GM12878 (cell line): ENCODE measurements around the gene MACROD2. TPM values are rescaled to one million over a fixed set of nuclear protein-coding genes. Genes with fewer than 3 reads are reported as not detected.

ENCODE experiments used
- ATAC-seq: fragments of 200-7000 bp; cut with Tn5 transposase; 3 replicates; pipeline ENCODE4 v1.9.1; 2020; ENCODE audit warnings: mild to moderate bottlenecking, moderate library complexity
- BruUV-seq: library from RNA; stranded (reverse); fragments of 400-500 nt; replicated peaks from 2 replicates; lab custom pipeline; 2021; lab: Mats Ljungman, UMichigan
- CTCF ChIA-PET: fragments of 300-600 bp; sonication (Branson Sonifier 250); formaldehyde crosslinking; extraction: SDS; loops from one replicate; lab custom pipeline; 2021; ENCODE audit warnings: inconsistent platforms; lab: Yijun Ruan, JAX
- POLR2A ChIA-PET: fragments of 350-600 bp; formaldehyde crosslinking; extraction: SDS; loops from one replicate; lab custom pipeline; 2021; ENCODE audit warnings: inconsistent platforms; lab: Charles Lee
- RAD21 ChIA-PET: fragments of 300-600 bp; sonication (Branson Sonifier 250); formaldehyde crosslinking; loops from one replicate; lab custom pipeline; 2023; ENCODE audit warnings: antibody characterized with exemption; ENCODE audit not compliant: unreplicated experiment; lab: Charles Lee
- SMC1A ChIA-PET: fragments of 300-600 bp; sonication (Branson Sonifier 250); formaldehyde crosslinking; loops from one replicate; lab custom pipeline; 2023; ENCODE audit not compliant: unreplicated experiment, uncharacterized antibody; lab: Charles Lee
- DNase-seq: peaks from one replicate; pipeline ENCODE4 v3.0.0-alpha.2; 2011; ENCODE audit warnings: low read depth, low spot score
- FAIRE-seq: peaks from 3 replicates; lab custom pipeline; 2011; peaks lifted over from hg19 to GRCh38; lab: Jason Lieb, UNC
- H2AFZ ChIP-seq: 2 replicates; pipeline ENCODE4 v1.6.0; 2011; ENCODE audit warnings: low read depth, low read length, control low read depth; ENCODE audit not compliant: control insufficient read depth
- H3K27ac ChIP-seq: 2 replicates; pipeline ENCODE4 v1.5.1; 2011; ENCODE audit warnings: control low read depth; ENCODE audit not compliant: control insufficient read depth, insufficient read depth
- H3K27me3 ChIP-seq, 2 experiments: replicated peaks in 1 of 2; 2 replicates each; pipeline versions ENCODE4 v1.6.0 to v1.6.1; 2011; ENCODE audit warnings: low read length in 1 of 2; ENCODE audit not compliant: control insufficient read depth in 2 of 2, insufficient read depth in 2 of 2
- H3K36me3 ChIP-seq, 2 experiments: 2 replicates each; pipeline ENCODE4 v1.5.1; 2011; ENCODE audit warnings: low read length in 1 of 2; ENCODE audit not compliant: control insufficient read depth in 2 of 2, insufficient read depth in 2 of 2
- H3K4me1 ChIP-seq: 2 replicates; pipeline ENCODE4 v1.6.1; 2011; ENCODE audit warnings: mild to moderate bottlenecking, low read length, moderate library complexity, mixed read lengths; ENCODE audit not compliant: control insufficient read depth, insufficient read depth
- H3K4me2 ChIP-seq: 2 replicates; pipeline ENCODE4 v1.6.0; 2011; ENCODE audit warnings: control low read depth; ENCODE audit not compliant: control insufficient read depth, insufficient read depth
- H3K4me3 ChIP-seq: fragments of 200-600 bp; sonication (generic); 2 replicates; pipeline ENCODE4 v1.5.1; 2016
- H3K79me2 ChIP-seq: 2 replicates; pipeline ENCODE4 v1.6.0; 2011; ENCODE audit warnings: low read length; ENCODE audit not compliant: control insufficient read depth, insufficient read depth
- H3K9ac ChIP-seq: 2 replicates; pipeline ENCODE4 v1.8.0; 2011; ENCODE audit warnings: low read length, control low read depth, mixed read lengths; ENCODE audit not compliant: control insufficient read depth, insufficient read depth
- H3K9me3 ChIP-seq: replicated peaks from 3 replicates; pipeline ENCODE4 v1.5.1; 2011; ENCODE audit warnings: mild to moderate bottlenecking, low read length; ENCODE audit not compliant: control insufficient read depth, insufficient read depth
- H4K20me1 ChIP-seq: 2 replicates; pipeline ENCODE4 v1.6.0; 2011; ENCODE audit not compliant: control insufficient read depth, insufficient read depth
- ATF7 ChIP-seq: fragments of 450-650 bp; IDR thresholded peaks from 2 replicates; pipeline ENCODE4 v1.6.1; 2016; ENCODE audit warnings: low read depth, mild to moderate bottlenecking
- BHLHE40 ChIP-seq, 2 experiments: fragments of 450-650 bp in 1 of 2; IDR thresholded peaks; 2 replicates each; pipeline ENCODE4 v1.6.1; 2011 to 2017; ENCODE audit warnings: low read depth in 2 of 2, borderline replicate concordance in 1 of 2, improper control_type of control experiment in 1 of 2, low read length in 1 of 2, mild to moderate bottlenecking in 1 of 2
- IKZF2 ChIP-seq, 2 experiments: fragments of 450-650 bp; IDR thresholded peaks; 2 replicates each; pipeline ENCODE4 v1.6.1; 2017; ENCODE audit warnings: mild to moderate bottlenecking in 2 of 2, moderate library complexity in 2 of 2
- IRF4 ChIP-seq: IDR thresholded peaks from 2 replicates; pipeline ENCODE4 v1.6.1; 2011; ENCODE audit warnings: low read depth, low read length
- MYB ChIP-seq: fragments of 150-350 bp; IDR thresholded peaks from 2 replicates; pipeline ENCODE4 v1.6.1; 2014; ENCODE audit warnings: mild to moderate bottlenecking, low read depth, low read length, borderline replicate concordance
- NFXL1 ChIP-seq: fragments of 450-650 bp; IDR thresholded peaks from 2 replicates; pipeline ENCODE4 v1.6.1; 2017; ENCODE audit warnings: antibody characterized with exemption, mild to moderate bottlenecking, borderline replicate concordance
- RAD21 ChIP-seq: IDR thresholded peaks from 2 replicates; pipeline ENCODE4 v1.6.1; 2011; ENCODE audit warnings: mild to moderate bottlenecking, low read depth, low read length, moderate library complexity; ENCODE audit not compliant: insufficient read depth
- RCOR1 ChIP-seq: conservative IDR thresholded peaks from 2 replicates; pipeline ENCODE4 v1.6.1; 2012; ENCODE audit warnings: low read depth, low read length, improper control_type of control experiment
- RUNX3 ChIP-seq: IDR thresholded peaks from 2 replicates; pipeline ENCODE4 v1.6.1; 2012; ENCODE audit warnings: low read length, inconsistent platforms
- SUZ12 ChIP-seq: fragments of 200-600 bp; sonication (generic); IDR thresholded peaks from one replicate; pipeline ENCODE4 v1.6.1; 2018; ENCODE audit warnings: antibody characterized with exemption, mild to moderate bottlenecking; ENCODE audit not compliant: unreplicated experiment
- ZNF217 ChIP-seq: fragments of 450-650 bp; IDR thresholded peaks from 2 replicates; pipeline ENCODE4 v1.6.1; 2017; ENCODE audit warnings: antibody characterized with exemption, mild to moderate bottlenecking
- whole genome bisulfite sequencing: methylation state at CpG from one replicate; pipeline ENCODE4 v1.1.6; 2016; ENCODE audit warnings: low lambda C conversion rate; ENCODE audit not compliant: insufficient replicate concordance, insufficient coverage; ENCODE audit errors: missing lambda C conversion rate; 5-methylcytosine and 5-hydroxymethylcytosine counted together
- in situ Hi-C: fragments of 300-500 bp; cut with MboI; formaldehyde crosslinking; loops from 9 replicates; pipeline ENCODE4 v1.14.3; 2018; ENCODE audit warnings: mixed read lengths
- intact Hi-C: fragments of 100-400 bp; cut with micrococcal nuclease; formaldehyde crosslinking; loops from one replicate; pipeline ENCODE4 v1.14.2; 2022; ENCODE audit not compliant: unreplicated experiment
- polyA plus RNA-seq, 11 experiments: library from polyadenylated mRNA; depleted of rRNA in 4 of 11; unstranded in 6 of 11; stranded (reverse) in 5 of 11; fragments of >200 nt; fragmentation: Nextera tagmentation in 4 of 11; fragmentation: Illumina TruSeq in 1 of 11; extraction: Ambion mirVana in 4 of 11; extraction: Trizol in 1 of 11; gene quantifications; 1 replicate in 1 of 11; 2 replicates in 10 of 11; pipeline versions ENCODE4 v1.2.1 to v1.2.3, GENCODE V29; 2011 to 2016; ENCODE audit warnings: inconsistent platforms in 2 of 11, missing spikeins in 2 of 11, low read depth in 1 of 11
- total RNA-seq, 4 experiments: library from RNA; depleted of rRNA in 3 of 4; stranded (reverse); fragments of >200 nt in 3 of 4; fragmentation: Illumina TruSeq in 1 of 4; extraction: Trizol in 1 of 4; gene quantifications; 2 replicates each; pipeline versions ENCODE4 v1.2.1 to v1.2.3, GENCODE V29; 2013 to 2021
- TF ChIP-seq, protein P1 (sequence below): fragments of 450-650 bp; IDR thresholded peaks from 2 replicates; pipeline ENCODE4 v1.6.1; 2018; ENCODE audit warnings: borderline replicate concordance, mild to moderate bottlenecking; ENCODE audit not compliant: partially characterized antibody
- TF ChIP-seq, protein P2 (sequence below): fragments of 450-650 bp; IDR thresholded peaks from 2 replicates; pipeline ENCODE4 v1.6.1; 2016; ENCODE audit warnings: mild to moderate bottlenecking
- TF ChIP-seq, protein P3 (sequence below): fragments of 450-650 bp; formaldehyde crosslinking; IDR thresholded peaks from 2 replicates; pipeline ENCODE4 v1.5.0; 2022; ENCODE audit warnings: mild to moderate bottlenecking, missing genetic modification characterization
- TF ChIP-seq, protein P4 (sequence below): fragments of 450-650 bp; IDR thresholded peaks from 2 replicates; pipeline ENCODE4 v1.6.1; 2017; ENCODE audit warnings: mild to moderate bottlenecking, low read depth, inconsistent platforms; ENCODE audit not compliant: poor library complexity, severe bottlenecking

MACROD2 gene
- total and polyA plus RNA-seq, 10 of the 15 experiments (the other 5 are each of a cell fraction or from before 2014, with no cell fraction given), result 1.1 to 21.5 (median 2.2) TPM

DNA sequence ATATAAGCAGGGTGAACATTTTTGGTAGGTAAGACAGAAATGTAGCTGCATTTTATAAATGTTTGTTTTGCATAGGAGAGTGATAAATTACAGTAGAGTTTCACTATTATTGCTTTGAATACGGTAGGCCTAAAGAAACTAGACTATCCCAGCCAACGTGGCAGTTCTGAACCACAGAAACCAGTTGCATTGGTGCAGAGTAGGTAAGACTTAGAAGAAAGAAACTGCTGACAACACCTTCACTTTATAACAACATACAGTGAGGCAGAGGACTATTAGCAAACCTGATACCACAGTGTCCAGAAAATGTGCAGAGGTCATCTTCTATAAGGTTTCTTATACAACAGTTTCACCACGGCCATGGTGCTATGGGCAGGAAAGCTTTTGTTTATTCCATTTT, 2011.8 kb downstream of the MACROD2 start:
- Histone ChIP-seq H3K36me3 (no peaks in the 10 kb centered on the region), H3K4me1 (peaks cover 14% of the 10 kb centered on the region; the same call in 1 of the 2 replicates), H2AFZ (no peak overlapping the region), H3K9ac (no peak overlapping the region), H3K27ac (no peak overlapping the region), H3K79me2 (no peaks in the 10 kb centered on the region), H4K20me1 (no peaks in the 10 kb centered on the region), H3K9me3 (no peaks in the 10 kb centered on the region), H3K4me2 (peak overlapping the region; percentile 51; the same call in 1 of the 2 replicates), H3K4me3 (no peak overlapping the region), H3K27me3 (no peaks in the 10 kb centered on the region)
- in situ Hi-C loops, result no loop called here
- SMC1A ChIA-PET, result interaction anchor here (0.9 to 1.5 kb wide), 4 partner anchors 16 to 468 kb away, joined by 3 to 4 read pairs (median 3); no protein-coding TSS in a partner anchor
- RAD21 ChIA-PET, result no interaction called here
- CTCF ChIA-PET, result interaction anchor here (0.9 to 1.3 kb wide), 2 partner anchors 62 to 298 kb away, joined by 3 read pairs; no protein-coding TSS in a partner anchor
- peak; percentile 65 for FAIRE-seq
- ATAC-seq, result peak; percentile 98
- no TSS peak for BruUV-seq
- intact Hi-C loops, result no loop called here
- POLR2A ChIA-PET, result no interaction called here
- 13% methylated on average over 3 of the region's 3 CpGs for WGBS
- peak; percentile 60 for DNase-seq
- TF ChIP-seq RUNX3, result peak; percentile 64; the same call in 1 of the 2 replicates
- TF ChIP-seq, protein P1, sequence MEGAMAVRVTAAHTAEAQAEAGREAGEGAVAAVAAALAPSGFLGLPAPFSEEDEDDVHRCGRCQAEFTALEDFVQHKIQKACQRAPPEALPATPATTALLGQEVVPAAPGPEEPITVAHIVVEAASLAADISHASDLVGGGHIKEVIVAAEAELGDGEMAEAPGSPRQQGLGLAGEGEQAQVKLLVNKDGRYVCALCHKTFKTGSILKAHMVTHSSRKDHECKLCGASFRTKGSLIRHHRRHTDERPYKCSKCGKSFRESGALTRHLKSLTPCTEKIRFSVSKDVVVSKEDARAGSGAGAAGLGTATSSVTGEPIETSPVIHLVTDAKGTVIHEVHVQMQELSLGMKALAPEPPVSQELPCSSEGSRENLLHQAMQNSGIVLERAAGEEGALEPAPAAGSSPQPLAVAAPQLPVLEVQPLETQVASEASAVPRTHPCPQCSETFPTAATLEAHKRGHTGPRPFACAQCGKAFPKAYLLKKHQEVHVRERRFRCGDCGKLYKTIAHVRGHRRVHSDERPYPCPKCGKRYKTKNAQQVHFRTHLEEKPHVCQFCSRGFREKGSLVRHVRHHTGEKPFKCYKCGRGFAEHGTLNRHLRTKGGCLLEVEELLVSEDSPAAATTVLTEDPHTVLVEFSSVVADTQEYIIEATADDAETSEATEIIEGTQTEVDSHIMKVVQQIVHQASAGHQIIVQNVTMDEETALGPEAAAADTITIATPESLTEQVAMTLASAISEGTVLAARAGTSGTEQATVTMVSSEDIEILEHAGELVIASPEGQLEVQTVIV, result no peak
- peak; percentile 9 to 37; a peak in 1 of 4 replicates for TF ChIP-seq BHLHE40 (IDR thresholded peaks at IDR 0.05; ENCODE audit: borderline replicate concordance in 1 of 2, low read depth in 2 of 2, low read length in 1 of 2)
- peak; percentile 59 to 73; a peak in 3 of 4 replicates for TF ChIP-seq IKZF2 (IDR thresholded peaks at IDR 0.05)
- no peak for TF ChIP-seq IRF4
- no peak for TF ChIP-seq SUZ12
- TF ChIP-seq, protein P2, sequence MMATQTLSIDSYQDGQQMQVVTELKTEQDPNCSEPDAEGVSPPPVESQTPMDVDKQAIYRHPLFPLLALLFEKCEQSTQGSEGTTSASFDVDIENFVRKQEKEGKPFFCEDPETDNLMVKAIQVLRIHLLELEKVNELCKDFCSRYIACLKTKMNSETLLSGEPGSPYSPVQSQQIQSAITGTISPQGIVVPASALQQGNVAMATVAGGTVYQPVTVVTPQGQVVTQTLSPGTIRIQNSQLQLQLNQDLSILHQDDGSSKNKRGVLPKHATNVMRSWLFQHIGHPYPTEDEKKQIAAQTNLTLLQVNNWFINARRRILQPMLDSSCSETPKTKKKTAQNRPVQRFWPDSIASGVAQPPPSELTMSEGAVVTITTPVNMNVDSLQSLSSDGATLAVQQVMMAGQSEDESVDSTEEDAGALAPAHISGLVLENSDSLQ, result peak; percentile 30; the same call in 1 of the 2 replicates
- TF ChIP-seq RAD21, result no peak
- TF ChIP-seq NFXL1, result no peak
- TF ChIP-seq RCOR1, result no peak
- TF ChIP-seq, protein P3, sequence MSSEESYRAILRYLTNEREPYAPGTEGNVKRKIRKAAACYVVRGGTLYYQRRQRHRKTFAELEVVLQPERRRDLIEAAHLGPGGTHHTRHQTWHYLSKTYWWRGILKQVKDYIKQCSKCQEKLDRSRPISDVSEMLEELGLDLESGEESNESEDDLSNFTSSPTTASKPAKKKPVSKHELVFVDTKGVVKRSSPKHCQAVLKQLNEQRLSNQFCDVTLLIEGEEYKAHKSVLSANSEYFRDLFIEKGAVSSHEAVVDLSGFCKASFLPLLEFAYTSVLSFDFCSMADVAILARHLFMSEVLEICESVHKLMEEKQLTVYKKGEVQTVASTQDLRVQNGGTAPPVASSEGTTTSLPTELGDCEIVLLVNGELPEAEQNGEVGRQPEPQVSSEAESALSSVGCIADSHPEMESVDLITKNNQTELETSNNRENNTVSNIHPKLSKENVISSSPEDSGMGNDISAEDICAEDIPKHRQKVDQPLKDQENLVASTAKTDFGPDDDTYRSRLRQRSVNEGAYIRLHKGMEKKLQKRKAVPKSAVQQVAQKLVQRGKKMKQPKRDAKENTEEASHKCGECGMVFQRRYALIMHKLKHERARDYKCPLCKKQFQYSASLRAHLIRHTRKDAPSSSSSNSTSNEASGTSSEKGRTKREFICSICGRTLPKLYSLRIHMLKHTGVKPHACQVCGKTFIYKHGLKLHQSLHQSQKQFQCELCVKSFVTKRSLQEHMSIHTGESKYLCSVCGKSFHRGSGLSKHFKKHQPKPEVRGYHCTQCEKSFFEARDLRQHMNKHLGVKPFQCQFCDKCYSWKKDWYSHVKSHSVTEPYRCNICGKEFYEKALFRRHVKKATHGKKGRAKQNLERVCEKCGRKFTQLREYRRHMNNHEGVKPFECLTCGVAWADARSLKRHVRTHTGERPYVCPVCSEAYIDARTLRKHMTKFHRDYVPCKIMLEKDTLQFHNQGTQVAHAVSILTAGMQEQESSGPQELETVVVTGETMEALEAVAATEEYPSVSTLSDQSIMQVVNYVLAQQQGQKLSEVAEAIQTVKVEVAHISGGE, result no peak
- TF ChIP-seq MYB, result no peak
- TF ChIP-seq, protein P4, sequence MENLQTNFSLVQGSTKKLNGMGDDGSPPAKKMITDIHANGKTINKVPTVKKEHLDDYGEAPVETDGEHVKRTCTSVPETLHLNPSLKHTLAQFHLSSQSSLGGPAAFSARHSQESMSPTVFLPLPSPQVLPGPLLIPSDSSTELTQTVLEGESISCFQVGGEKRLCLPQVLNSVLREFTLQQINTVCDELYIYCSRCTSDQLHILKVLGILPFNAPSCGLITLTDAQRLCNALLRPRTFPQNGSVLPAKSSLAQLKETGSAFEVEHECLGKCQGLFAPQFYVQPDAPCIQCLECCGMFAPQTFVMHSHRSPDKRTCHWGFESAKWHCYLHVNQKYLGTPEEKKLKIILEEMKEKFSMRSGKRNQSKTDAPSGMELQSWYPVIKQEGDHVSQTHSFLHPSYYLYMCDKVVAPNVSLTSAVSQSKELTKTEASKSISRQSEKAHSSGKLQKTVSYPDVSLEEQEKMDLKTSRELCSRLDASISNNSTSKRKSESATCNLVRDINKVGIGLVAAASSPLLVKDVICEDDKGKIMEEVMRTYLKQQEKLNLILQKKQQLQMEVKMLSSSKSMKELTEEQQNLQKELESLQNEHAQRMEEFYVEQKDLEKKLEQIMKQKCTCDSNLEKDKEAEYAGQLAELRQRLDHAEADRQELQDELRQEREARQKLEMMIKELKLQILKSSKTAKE, result peak; percentile 43
- TF ChIP-seq ATF7, result peak; percentile 37; the same call in 1 of the 2 replicates
- peak; percentile 34; the same call in 1 of the 2 replicates for TF ChIP-seq ZNF217
